Right atrium auricular region (tissue), 2 donors: ENCODE measurements around the gene IL20RA. TPM values are rescaled to one million over a fixed set of nuclear protein-coding genes. Genes with fewer than 3 reads are reported as not detected.
"Not testable (repeated sequence)": the region's sequence is repeated elsewhere in the genome, so short reads cannot be mapped to it uniquely, and the experiment has no call there.

Experiments used
- DNase-seq: peaks from one replicate; pipeline ENCODE4 v3.0.0-alpha.2; 2019; ENCODE audit warnings: low spot score
- H3K27ac ChIP-seq, 2 donors: fragments of 200-600 bp; sonication (generic); 1 replicate in 1 of 2; 2 replicates in 1 of 2; pipeline ENCODE4 v1.5.1; 2016 to 2019
- H3K27me3 ChIP-seq, 2 donors: fragments of 200-600 bp; sonication (generic); one replicate each; pipeline versions ENCODE4 v1.5.1 to v1.6.0; 2017 to 2019
- H3K36me3 ChIP-seq: fragments of 200-600 bp; sonication (generic); one replicate; pipeline ENCODE4 v1.5.1; 2016
- H3K4me1 ChIP-seq, 2 donors: fragments of 200-600 bp; sonication (generic); one replicate each; pipeline versions ENCODE4 v1.5.1 to v1.6.0; 2017 to 2019
- H3K4me3 ChIP-seq, 2 donors: fragments of 200-600 bp; sonication (generic); 1 replicate in 1 of 2; 2 replicates in 1 of 2; pipeline ENCODE4 v1.5.1; 2017 to 2019; ENCODE audit warnings: mild to moderate bottlenecking in 1 of 2, moderate library complexity in 1 of 2
- H3K9me3 ChIP-seq, 2 donors: fragments of 200-600 bp; sonication (generic); one replicate each; pipeline ENCODE4 v1.5.1; 2019
- CTCF ChIP-seq, 2 donors: fragments of 200-600 bp; sonication (generic); IDR thresholded peaks; one replicate each; pipeline ENCODE4 v1.5.1; 2019; ENCODE audit warnings: antibody characterized with exemption in 2 of 2
- total RNA-seq, 2 donors: library from RNA; depleted of rRNA; stranded (reverse); fragments of >200 nt; gene quantifications; one replicate each; pipeline ENCODE4 v1.1.0, GENCODE V29; 2016

Gene IL20RA
- total RNA-seq, 2 donors from 2014 or later = 0.12 to 5.0 TPM

DNA sequence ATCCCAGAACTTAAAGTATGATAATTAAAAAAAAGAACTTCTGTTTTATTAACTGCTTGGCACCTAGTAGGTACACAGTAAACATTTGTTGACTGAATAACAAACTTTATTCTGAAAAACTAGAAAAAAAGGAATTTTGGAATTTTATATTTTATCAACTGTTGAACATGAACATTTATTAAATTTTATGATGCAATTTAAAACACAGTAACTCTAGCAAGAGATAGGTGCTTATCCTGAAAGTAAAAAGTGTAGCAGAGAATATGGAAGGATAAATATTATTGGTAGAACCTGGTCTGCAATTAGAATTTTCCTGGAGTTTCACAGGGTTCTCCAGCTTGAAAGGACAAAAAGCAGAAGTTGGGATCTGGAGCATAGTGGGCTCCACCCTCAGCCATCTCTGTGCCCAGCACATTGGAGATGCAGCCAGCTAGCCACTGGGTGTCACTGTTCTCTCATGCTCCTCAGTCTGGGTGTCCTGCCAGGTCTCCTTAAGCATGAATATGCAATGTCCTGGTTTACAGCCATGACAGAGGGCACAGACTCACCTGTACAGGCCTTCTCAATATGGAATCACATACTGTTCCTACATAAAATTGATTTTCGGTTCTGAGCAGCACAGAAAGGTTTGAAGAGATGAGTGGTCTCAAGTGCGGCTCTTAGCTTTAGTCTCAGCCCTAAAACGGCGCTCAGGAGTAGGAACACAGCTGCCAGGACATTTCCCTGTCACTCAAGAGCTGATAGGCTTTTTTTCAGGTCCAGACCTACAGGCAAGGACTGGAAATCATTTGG, 31.7 kb upstream of the IL20RA start:
- peaks cover 0 to 5% of the 10 kb centered on the region in 2 donors for H3K4me1 ChIP-seq
- DNase-seq = peak; percentile 71

GRCh38 chr6:137075790-137076189, 31.0 kb upstream of the IL20RA start:
- not testable (repeated sequence) for H3K9me3 ChIP-seq, H3K27me3 ChIP-seq, H3K27ac ChIP-seq, H3K4me1 ChIP-seq, H3K4me3 ChIP-seq, H3K36me3 ChIP-seq, DNase-seq

More for the DNA sequence above, 31.7 kb upstream of the IL20RA start:
- H3K27ac ChIP-seq = no peak overlapping the region
- no peaks in the 10 kb centered on the region for H3K36me3 ChIP-seq
- peak; percentile 68 to 82 for TF ChIP-seq CTCF (IDR thresholded peaks at IDR 0.05)
- H3K9me3 ChIP-seq = no peaks in the 10 kb centered on the region
- H3K27me3 ChIP-seq = no peaks in the 10 kb centered on the region
- no peak overlapping the region for H3K4me3 ChIP-seq

GRCh38 chr6:137070303-137070702, 25.5 kb upstream of the IL20RA start:
- TF ChIP-seq CTCF (IDR thresholded peaks at IDR 0.05) = no peak
- H3K4me3 ChIP-seq = no peak overlapping the region
- no peaks in the 10 kb centered on the region for H3K9me3 ChIP-seq
- no peaks in the 10 kb centered on the region for H3K4me1 ChIP-seq
- H3K27ac ChIP-seq = no peak overlapping the region
- DNase-seq = no peak
- H3K27me3 ChIP-seq = no peaks in the 10 kb centered on the region
- H3K36me3 ChIP-seq = no peaks in the 10 kb centered on the region

DNA sequence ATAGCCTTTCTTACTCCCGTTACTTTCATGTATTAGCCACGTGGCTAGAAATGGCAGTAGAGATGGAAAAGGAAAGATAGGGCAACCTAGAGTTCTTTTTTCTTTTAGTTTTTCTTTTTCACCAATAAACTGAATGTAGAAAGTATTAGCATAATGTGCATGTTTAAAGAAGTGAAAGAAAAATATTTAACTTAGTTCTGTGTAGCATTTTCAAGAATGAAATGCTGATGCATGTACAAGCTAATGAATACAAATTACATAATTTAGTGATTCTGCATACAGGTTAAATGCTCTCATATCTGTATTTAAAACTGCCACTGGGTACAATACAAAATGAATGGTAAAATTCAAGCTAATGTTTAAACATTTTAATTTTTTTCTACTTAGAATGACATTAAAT, 22.6 kb upstream of the IL20RA start:
- H3K9me3 ChIP-seq = no peaks in the 10 kb centered on the region
- no peaks in the 10 kb centered on the region for H3K4me1 ChIP-seq
- no peak for DNase-seq
- H3K27ac ChIP-seq = no peak overlapping the region
- no peak for TF ChIP-seq CTCF (IDR thresholded peaks at IDR 0.05)
- no peak overlapping the region for H3K4me3 ChIP-seq
- H3K36me3 ChIP-seq = no peaks in the 10 kb centered on the region
- H3K27me3 ChIP-seq = no peaks in the 10 kb centered on the region

DNA sequence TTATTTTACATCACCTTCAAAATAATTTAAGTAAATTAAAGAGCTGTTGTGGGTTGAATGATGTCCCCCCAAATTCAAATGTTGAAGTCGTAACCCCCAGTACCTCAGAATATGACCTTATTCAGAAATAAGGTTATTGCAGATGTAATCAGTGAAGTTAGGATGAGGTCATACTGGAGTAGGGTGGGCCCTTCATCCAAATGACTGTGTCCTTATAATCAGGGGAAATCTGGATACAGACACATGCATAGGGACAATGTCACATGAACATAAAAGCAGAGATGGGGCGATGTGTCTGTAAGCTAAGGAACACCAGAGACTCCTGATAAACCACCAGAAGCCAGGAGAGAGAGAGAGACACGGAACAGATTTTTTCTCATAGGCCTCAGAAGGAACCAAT, 13.3 kb upstream of the IL20RA start:
- no peak for TF ChIP-seq CTCF (IDR thresholded peaks at IDR 0.05)
- H3K4me3 ChIP-seq = no peak overlapping the region

GRCh38 chr6:137056121-137056880, 11.5 kb upstream of the IL20RA start:
- no peak for DNase-seq
- TF ChIP-seq CTCF (IDR thresholded peaks at IDR 0.05) = no peak
- Histone ChIP-seq H3K4me3 (no peak overlapping the region), H3K36me3 (no peaks in the 10 kb centered on the region), H3K27me3 (no peaks in the 10 kb centered on the region), H3K27ac (no peak overlapping the region), H3K4me1 (no peaks in the 10 kb centered on the region), H3K9me3 (no peaks in the 10 kb centered on the region)

More for the DNA sequence above, 13.3 kb upstream of the IL20RA start:
- Histone ChIP-seq H3K9me3 (no peaks in the 10 kb centered on the region), H3K36me3 (no peaks in the 10 kb centered on the region), H3K27ac (no peak overlapping the region), H3K4me1 (no peaks in the 10 kb centered on the region), H3K27me3 (no peaks in the 10 kb centered on the region)
- no peak for DNase-seq
